ENCODE results near the gene CTU2.

DNA sequence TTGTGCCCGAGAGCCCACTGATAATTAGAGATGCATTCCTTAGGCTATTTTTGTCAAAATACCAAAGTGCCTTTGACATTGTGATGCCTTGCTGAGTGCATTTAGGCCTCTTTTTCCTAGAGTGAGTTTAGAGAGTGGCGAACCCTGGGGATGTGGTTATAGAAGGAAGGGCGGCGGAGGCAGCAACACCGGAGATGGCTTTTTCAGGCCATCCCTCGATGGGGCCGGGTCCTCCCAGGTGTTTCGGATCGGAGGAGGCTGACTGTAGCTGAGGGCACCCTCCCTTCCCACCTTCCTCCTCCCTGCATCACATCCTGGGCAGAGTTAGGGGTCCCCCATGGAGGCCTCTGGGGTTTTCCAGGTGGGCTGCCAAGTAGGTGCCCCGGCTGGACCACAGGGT, 13.4 kb upstream of the CTU2 start:
- TF ChIP-seq EZH2phosphoT487 (IDR thresholded peaks at IDR 0.05; ENCODE audit: low read depth, severe bottlenecking, unreplicated experiment) = no peak
- TF ChIP-seq, protein P1, sequence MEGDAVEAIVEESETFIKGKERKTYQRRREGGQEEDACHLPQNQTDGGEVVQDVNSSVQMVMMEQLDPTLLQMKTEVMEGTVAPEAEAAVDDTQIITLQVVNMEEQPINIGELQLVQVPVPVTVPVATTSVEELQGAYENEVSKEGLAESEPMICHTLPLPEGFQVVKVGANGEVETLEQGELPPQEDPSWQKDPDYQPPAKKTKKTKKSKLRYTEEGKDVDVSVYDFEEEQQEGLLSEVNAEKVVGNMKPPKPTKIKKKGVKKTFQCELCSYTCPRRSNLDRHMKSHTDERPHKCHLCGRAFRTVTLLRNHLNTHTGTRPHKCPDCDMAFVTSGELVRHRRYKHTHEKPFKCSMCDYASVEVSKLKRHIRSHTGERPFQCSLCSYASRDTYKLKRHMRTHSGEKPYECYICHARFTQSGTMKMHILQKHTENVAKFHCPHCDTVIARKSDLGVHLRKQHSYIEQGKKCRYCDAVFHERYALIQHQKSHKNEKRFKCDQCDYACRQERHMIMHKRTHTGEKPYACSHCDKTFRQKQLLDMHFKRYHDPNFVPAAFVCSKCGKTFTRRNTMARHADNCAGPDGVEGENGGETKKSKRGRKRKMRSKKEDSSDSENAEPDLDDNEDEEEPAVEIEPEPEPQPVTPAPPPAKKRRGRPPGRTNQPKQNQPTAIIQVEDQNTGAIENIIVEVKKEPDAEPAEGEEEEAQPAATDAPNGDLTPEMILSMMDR (IDR thresholded peaks at IDR 0.05; ENCODE audit: poor library complexity) = no peak

Data from hepatocyte (in vitro differentiated cells).